Mesenchymal stem cell (in vitro differentiated cells and primary cell): ENCODE results near the gene CELA3B.
"Not testable (repeated sequence)": the region's sequence is repeated elsewhere in the genome, so short reads cannot be mapped to it uniquely, and the experiment has no call there.

Experiments
- DNase-seq: peaks from one replicate; pipeline ENCODE4 v3.0.0-alpha.2; 2013
- H2AFZ ChIP-seq: one replicate; pipeline ENCODE4 v1.6.1; 2013; ENCODE audit warnings: low read depth, mild to moderate bottlenecking, control low read depth, inconsistent platforms, low read length, moderate library complexity
- H2AK5ac ChIP-seq: 2 replicates; pipeline ENCODE4 v1.6.1; 2013; ENCODE audit warnings: low read length, moderate library complexity, mild to moderate bottlenecking, inconsistent platforms; ENCODE audit not compliant: severe bottlenecking
- H2BK120ac ChIP-seq: one replicate; pipeline ENCODE4 v1.6.1; 2013; ENCODE audit warnings: low read depth, mild to moderate bottlenecking, inconsistent platforms, low read length, moderate library complexity
- H2BK12ac ChIP-seq, 2 experiments: one replicate each; pipeline ENCODE4 v1.6.1; 2013; ENCODE audit warnings: inconsistent platforms in 2 of 2, low read length in 2 of 2, mild to moderate bottlenecking in 2 of 2, moderate library complexity in 2 of 2, control low read depth in 1 of 2
- H2BK15ac ChIP-seq: one replicate; pipeline ENCODE4 v1.6.1; 2013; ENCODE audit warnings: mild to moderate bottlenecking, low read depth, inconsistent platforms; ENCODE audit not compliant: poor library complexity, severe bottlenecking
- H2BK5ac ChIP-seq: 2 replicates; pipeline ENCODE4 v1.6.1; 2013; ENCODE audit warnings: low read depth, mild to moderate bottlenecking, low read length, control low read depth, inconsistent platforms; ENCODE audit not compliant: poor library complexity, severe bottlenecking
- H3K14ac ChIP-seq, 2 experiments: one replicate each; pipeline ENCODE4 v1.6.1; 2013; ENCODE audit warnings: inconsistent platforms in 2 of 2, low read length in 2 of 2, control low read depth in 1 of 2, mild to moderate bottlenecking in 1 of 2, moderate library complexity in 1 of 2
- H3K18ac ChIP-seq, 2 experiments: one replicate each; pipeline ENCODE4 v1.6.1; 2013; ENCODE audit warnings: inconsistent platforms in 2 of 2, low read length in 2 of 2, control low read depth in 1 of 2, low read depth in 1 of 2, mild to moderate bottlenecking in 1 of 2
- H3K23ac ChIP-seq, 2 experiments: one replicate each; pipeline ENCODE4 v1.6.1; 2013; ENCODE audit warnings: inconsistent platforms in 2 of 2, low read length in 2 of 2, mild to moderate bottlenecking in 2 of 2, moderate library complexity in 2 of 2, control low read depth in 1 of 2
- H3K27ac ChIP-seq: 2 replicates; pipeline ENCODE4 v1.5.1; 2013; ENCODE audit warnings: mild to moderate bottlenecking, moderate library complexity, low read length, control low read depth, inconsistent platforms; ENCODE audit not compliant: poor library complexity, severe bottlenecking
- H3K27me3 ChIP-seq, 2 experiments: 2 replicates each; pipeline versions ENCODE4 v1.6.1 to v1.7.0; 2013; ENCODE audit warnings: low read length in 2 of 2, mild to moderate bottlenecking in 2 of 2, moderate library complexity in 2 of 2, control low read depth in 1 of 2, inconsistent platforms in 1 of 2; ENCODE audit not compliant: control insufficient read depth in 1 of 2, insufficient read depth in 1 of 2
- H3K36me3 ChIP-seq, 2 experiments: 2 replicates each; pipeline versions ENCODE4 v1.6.1 to v1.7.0; 2013; ENCODE audit warnings: low read length in 2 of 2, control low read depth in 1 of 2, inconsistent platforms in 1 of 2, low read depth in 1 of 2, mild to moderate bottlenecking in 1 of 2; ENCODE audit not compliant: insufficient read depth in 2 of 2, control insufficient read depth in 1 of 2
- H3K4ac ChIP-seq, 2 experiments: one replicate each; pipeline ENCODE4 v1.6.1; 2013; ENCODE audit warnings: inconsistent platforms in 2 of 2, low read length in 2 of 2, mild to moderate bottlenecking in 2 of 2, moderate library complexity in 2 of 2, control low read depth in 1 of 2, low read depth in 1 of 2
- H3K4me1 ChIP-seq: 2 replicates; pipeline ENCODE4 v1.6.1; 2013; ENCODE audit warnings: low read depth, low read length, control low read depth; ENCODE audit not compliant: control insufficient read depth, insufficient read depth
- H3K4me2 ChIP-seq: 2 replicates; pipeline ENCODE4 v1.6.1; 2013; ENCODE audit warnings: low read length, mild to moderate bottlenecking, inconsistent platforms; ENCODE audit not compliant: poor library complexity, severe bottlenecking
- H3K4me3 ChIP-seq, 2 experiments: 2 replicates each; pipeline versions ENCODE4 v1.5.1 to v1.7.0; 2013; ENCODE audit warnings: low read length in 2 of 2, mild to moderate bottlenecking in 2 of 2, control low read depth in 1 of 2, low read depth in 1 of 2; ENCODE audit not compliant: insufficient read depth in 1 of 2
- H3K79me1 ChIP-seq: replicated peaks from 2 replicates; pipeline ENCODE4 v1.6.1; 2013; ENCODE audit warnings: mild to moderate bottlenecking, control low read depth, low read length, inconsistent platforms; ENCODE audit not compliant: poor library complexity, severe bottlenecking
- H3K9ac ChIP-seq: 2 replicates; pipeline ENCODE4 v1.7.0; 2013; ENCODE audit warnings: mild to moderate bottlenecking, low read length, moderate library complexity
- H3K9me3 ChIP-seq: 2 replicates; pipeline ENCODE4 v1.7.0; 2013; ENCODE audit warnings: mild to moderate bottlenecking, low read length; ENCODE audit not compliant: control insufficient read depth
- H4K8ac ChIP-seq: one replicate; pipeline ENCODE4 v1.6.1; 2013; ENCODE audit warnings: inconsistent platforms, mild to moderate bottlenecking, low read length, moderate library complexity
- H4K91ac ChIP-seq: one replicate; pipeline ENCODE4 v1.6.1; 2013; ENCODE audit warnings: mild to moderate bottlenecking, low read length, inconsistent platforms
- WGBS: methylation state at CpG from one replicate; pipeline ENCODE4 v1.1.7; 2013; ENCODE audit warnings: mixed read lengths; 5-methylcytosine and 5-hydroxymethylcytosine counted together

Gene CELA3B

GRCh38 chr1:21942464-21942863, 34.4 kb upstream of the CELA3B start:
- DNase-seq, result no peak
- WGBS, result 77% methylated on average over 10 of the region's 10 CpGs
- Histone ChIP-seq H3K14ac (no peak overlapping the region), H2AK5ac (no peak overlapping the region), H2BK15ac (no peak overlapping the region), H3K4ac (peak overlapping the region in 1 of 2 experiments; percentile 38), H3K18ac (no peak overlapping the region), H3K36me3 (no peaks in the 10 kb centered on the region), H3K79me1 (no peaks in the 10 kb centered on the region), H4K8ac (no peak overlapping the region), H3K4me1 (peaks cover 23% of the 10 kb centered on the region), H2BK5ac (no peak overlapping the region), H3K4me2 (no peak overlapping the region), H3K27me3 (no peaks in the 10 kb centered on the region), H2BK12ac (peak overlapping the region in 1 of 2 experiments; percentile 64), H4K91ac (no peak overlapping the region), H3K23ac (no peak overlapping the region), H3K9me3 (no peaks in the 10 kb centered on the region), H3K27ac (no peak overlapping the region), H3K4me3 (no peak overlapping the region), H2BK120ac (no peak overlapping the region), H3K9ac (no peak overlapping the region), H2AFZ (no peak overlapping the region)

GRCh38 chr1:21942959-21943640, 33.7 kb upstream of the CELA3B start:
- H2AK5ac ChIP-seq, H4K91ac ChIP-seq, H2BK15ac ChIP-seq, H4K8ac ChIP-seq, H3K18ac ChIP-seq, H3K9ac ChIP-seq, H2BK120ac ChIP-seq, H3K4ac ChIP-seq, H3K4me3 ChIP-seq, H3K14ac ChIP-seq, H2AFZ ChIP-seq, H2BK12ac ChIP-seq, H3K27ac ChIP-seq, H3K9me3 ChIP-seq, H3K79me1 ChIP-seq, H3K36me3 ChIP-seq, H2BK5ac ChIP-seq, H3K23ac ChIP-seq, H3K27me3 ChIP-seq, H3K4me2 ChIP-seq: not testable (repeated sequence)
- WGBS, result 50% methylated on average over 19 of the region's 19 CpGs
- peak; percentile 72 for DNase-seq
- peaks cover 17% of the 10 kb centered on the region for H3K4me1 ChIP-seq

GRCh38 chr1:21944733-21945073, 32.1 kb upstream of the CELA3B start:
- no peaks in the 10 kb centered on the region for H3K79me1 ChIP-seq
- H3K4me1 ChIP-seq, result peaks cover 8% of the 10 kb centered on the region
- peak overlapping the region in 1 of 2 experiments; percentile 50 for H3K4ac ChIP-seq
- H3K14ac ChIP-seq, result no peak overlapping the region
- H3K23ac ChIP-seq, result no peak overlapping the region
- H3K4me3 ChIP-seq, result no peak overlapping the region
- H3K27ac ChIP-seq, result no peak overlapping the region
- peak overlapping the region; percentile 49 for H2AK5ac ChIP-seq
- no peak overlapping the region for H4K8ac ChIP-seq
- peak overlapping the region in 1 of 2 experiments; percentile 46 for H3K18ac ChIP-seq
- H3K9me3 ChIP-seq, result no peaks in the 10 kb centered on the region
- no peak overlapping the region for H2BK5ac ChIP-seq
- no peaks in the 10 kb centered on the region for H3K36me3 ChIP-seq
- 59% methylated on average over 3 of the region's 3 CpGs for WGBS
- H2BK12ac ChIP-seq, result peak overlapping the region in 1 of 2 experiments; percentile 63
- H3K27me3 ChIP-seq, result no peaks in the 10 kb centered on the region
- no peak for DNase-seq
- H2BK15ac ChIP-seq, result no peak overlapping the region
- no peak overlapping the region for H3K9ac ChIP-seq
- no peak overlapping the region for H3K4me2 ChIP-seq
- H2AFZ ChIP-seq, result peak overlapping the region; percentile 81
- peak overlapping the region; percentile 31 for H4K91ac ChIP-seq
- H2BK120ac ChIP-seq, result no peak overlapping the region

- no peaks in the 10 kb centered on the region for H3K36me3 ChIP-seq
These were observed 29.8 kb upstream of the CELA3B start for GRCh38 chr1:21946836-21947587.

More at GRCh38 chr1:21946836-21947587, 29.8 kb upstream of the CELA3B start:
- Histone ChIP-seq H4K8ac (no peak overlapping the region), H3K9ac (no peak overlapping the region), H3K4ac (no peak overlapping the region), H3K4me1 (peaks cover 7% of the 10 kb centered on the region), H3K27me3 (peaks cover 0 to 3% of the 10 kb centered on the region in 2 experiments), H3K27ac (no peak overlapping the region), H3K18ac (peak overlapping the region in 1 of 2 experiments; percentile 72), H3K4me3 (no peak overlapping the region), H3K9me3 (no peaks in the 10 kb centered on the region), H2BK12ac (no peak overlapping the region), H2AFZ (no peak overlapping the region), H2BK15ac (no peak overlapping the region), H2AK5ac (no peak overlapping the region), H3K4me2 (no peak overlapping the region), H2BK120ac (no peak overlapping the region), H3K14ac (peak overlapping the region in 1 of 2 experiments; percentile 11), H3K23ac (no peak overlapping the region), H4K91ac (no peak overlapping the region), H2BK5ac (no peak overlapping the region), H3K79me1 (no peaks in the 10 kb centered on the region)
- 84% methylated on average over 11 of the region's 11 CpGs for WGBS
- no peak for DNase-seq
